ENCODE data around the gene DCTN5. TPM values are rescaled to one million over a fixed set of nuclear protein-coding genes. Genes with fewer than 3 reads are reported as not detected.

Gene DCTN5
- 62.8 and 64.1 TPM in 2 replicates for total RNA-seq

GRCh38 chr16:23640931-23641765 is at the start of gene DCTN5, which contains the start of gene PALB2:
Gene DCTN5, plus strand, starts transcription at chr16:23641466. Its CDS starts 77 bp downstream, at chr16:23641543.
Gene PALB2, minus strand, starts transcription at chr16:23641310. Its CDS starts 153 bp downstream, at chr16:23641157.
- H3K9me3 Mint-ChIP-seq = no peaks in the 10 kb centered on the region
- peak; percentile 94 for ATAC-seq (ENCODE audit: low read depth)

DNA sequence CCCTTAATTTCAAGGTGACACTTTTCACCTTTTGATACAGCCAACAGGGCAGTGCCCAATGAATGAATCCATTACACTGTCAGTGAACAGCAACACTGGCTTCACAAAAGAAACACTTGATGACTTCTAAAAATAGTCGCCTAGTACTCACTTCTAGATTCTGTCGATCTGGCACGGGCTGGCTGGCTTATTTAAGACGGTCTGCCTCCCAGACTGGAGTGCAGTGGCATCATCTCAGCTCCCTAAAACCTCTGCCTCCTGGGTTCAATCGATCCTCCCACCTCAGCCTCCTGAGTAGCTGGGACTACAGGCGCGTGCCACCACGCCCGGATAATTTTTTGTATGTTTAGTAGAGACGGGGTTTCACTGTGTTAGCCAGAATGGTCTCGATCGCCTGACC is 47.1 kb upstream of the DCTN5 start:
- no peaks in the 10 kb centered on the region for H3K27me3 Mint-ChIP-seq
- CTCF ChIA-PET = no interaction called here
- peaks cover 39% of the 10 kb centered on the region for H3K36me3 Mint-ChIP-seq (ENCODE audit: low read depth)
- POLR2A ChIA-PET = no interaction called here
- ATAC-seq (ENCODE audit: low read depth) (no peak), DNase-seq (no peak)
- no peak overlapping the region for H3K4me3 Mint-ChIP-seq
- peaks cover 28% of the 10 kb centered on the region for H3K4me1 Mint-ChIP-seq
- no peaks in the 10 kb centered on the region for H3K9me3 Mint-ChIP-seq
- no peak overlapping the region for H3K27ac Mint-ChIP-seq
- TF ChIP-seq, protein P1, sequence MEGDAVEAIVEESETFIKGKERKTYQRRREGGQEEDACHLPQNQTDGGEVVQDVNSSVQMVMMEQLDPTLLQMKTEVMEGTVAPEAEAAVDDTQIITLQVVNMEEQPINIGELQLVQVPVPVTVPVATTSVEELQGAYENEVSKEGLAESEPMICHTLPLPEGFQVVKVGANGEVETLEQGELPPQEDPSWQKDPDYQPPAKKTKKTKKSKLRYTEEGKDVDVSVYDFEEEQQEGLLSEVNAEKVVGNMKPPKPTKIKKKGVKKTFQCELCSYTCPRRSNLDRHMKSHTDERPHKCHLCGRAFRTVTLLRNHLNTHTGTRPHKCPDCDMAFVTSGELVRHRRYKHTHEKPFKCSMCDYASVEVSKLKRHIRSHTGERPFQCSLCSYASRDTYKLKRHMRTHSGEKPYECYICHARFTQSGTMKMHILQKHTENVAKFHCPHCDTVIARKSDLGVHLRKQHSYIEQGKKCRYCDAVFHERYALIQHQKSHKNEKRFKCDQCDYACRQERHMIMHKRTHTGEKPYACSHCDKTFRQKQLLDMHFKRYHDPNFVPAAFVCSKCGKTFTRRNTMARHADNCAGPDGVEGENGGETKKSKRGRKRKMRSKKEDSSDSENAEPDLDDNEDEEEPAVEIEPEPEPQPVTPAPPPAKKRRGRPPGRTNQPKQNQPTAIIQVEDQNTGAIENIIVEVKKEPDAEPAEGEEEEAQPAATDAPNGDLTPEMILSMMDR (IDR thresholded peaks at IDR 0.05) = no peak
- intact Hi-C loops (cut with micrococcal nuclease) = no loop called here

More at GRCh38 chr16:23640931-23641765, at the start of gene DCTN5, which contains the start of gene PALB2:
- ChIA-PET CTCF (no interaction called here), POLR2A (interaction anchor here (0.6 to 1.7 kb wide), 4 partner anchors 10 to 483 kb away, joined by 3 to 5 read pairs (median 4); no protein-coding TSS in a partner anchor)
- H3K4me3 Mint-ChIP-seq = peak within 1 kb of the TSS; percentile 98
- TF ChIP-seq, protein P1 (IDR thresholded peaks at IDR 0.05) = no peak
- DNase-seq = peak; percentile 81
- intact Hi-C loops (cut with micrococcal nuclease) = loop anchor here (1.0 to 10.0 kb wide), 8 partner anchors 29 to 1088 kb away; partner anchors contain the start of genes EARS2, NDUFAB1, PLK1 and RBBP6
- H3K36me3 Mint-ChIP-seq (ENCODE audit: low read depth) = peaks cover 40% of the 10 kb centered on the region
- no peaks in the 10 kb centered on the region for H3K27me3 Mint-ChIP-seq
- peaks cover 37% of the 10 kb centered on the region for H3K4me1 Mint-ChIP-seq
- peak within 1 kb of the TSS; percentile 97 for H3K27ac Mint-ChIP-seq

GRCh38 chr16:23595246-23595950 is 45.9 kb upstream of the DCTN5 start:
- ATAC-seq (ENCODE audit: low read depth) = no peak
- no peaks in the 10 kb centered on the region for H3K9me3 Mint-ChIP-seq

DNA sequence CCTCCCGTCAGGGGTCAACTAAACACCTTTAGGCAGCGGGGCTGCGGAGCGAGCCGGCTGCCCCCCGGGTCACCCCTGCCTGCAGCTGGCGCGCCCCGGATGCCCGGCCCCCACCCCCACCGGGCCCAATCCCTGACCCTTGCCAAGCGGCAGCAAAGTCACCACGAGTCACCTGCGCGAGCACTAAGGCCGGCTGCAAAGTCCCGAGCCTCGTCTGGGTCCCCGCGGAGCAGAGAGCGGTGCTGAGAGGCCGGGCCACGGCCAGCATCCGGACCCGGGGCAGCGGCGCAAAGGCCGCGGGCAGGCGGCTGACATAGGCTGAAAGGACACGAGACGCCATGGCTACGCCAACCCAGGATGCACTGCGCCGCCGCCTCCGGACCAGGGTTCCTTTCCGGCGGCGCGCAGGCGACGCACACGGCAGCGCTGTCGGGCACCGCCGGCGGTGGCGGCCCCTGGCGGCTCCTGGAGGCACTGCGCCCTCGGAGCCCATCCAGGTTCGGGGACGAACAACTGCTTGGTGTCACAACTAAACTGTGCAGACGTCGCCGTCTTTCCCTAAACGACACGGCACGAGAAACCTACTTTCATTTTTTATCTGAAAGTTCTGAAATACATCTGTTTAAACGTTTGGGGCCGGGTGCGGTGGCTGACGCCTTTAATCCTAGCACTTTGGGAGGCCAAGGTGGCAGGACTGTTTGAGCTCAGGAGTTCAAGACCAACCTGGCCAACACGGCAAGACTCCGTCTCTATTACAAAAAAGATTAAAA is 45.1 kb upstream of the DCTN5 start, which contains the start of gene NDUFAB1:
Gene NDUFAB1, minus strand, starts transcription at position 366 of the 770 bp plus-strand sequence. Its CDS starts 26 bp downstream, at position 340.
- DNase-seq (peak; percentile 95), ATAC-seq (ENCODE audit: low read depth) (peak; percentile 99)
- Mint-ChIP-seq H3K27ac (peak within 1 kb of the TSS; percentile 65), H3K4me1 (peaks cover 28% of the 10 kb centered on the region), H3K9me3 (no peaks in the 10 kb centered on the region), H3K4me3 (peak within 1 kb of the TSS; percentile 88), H3K36me3 (ENCODE audit: low read depth) (peaks cover 28% of the 10 kb centered on the region), H3K27me3 (no peaks in the 10 kb centered on the region)
- POLR2A ChIA-PET = interaction anchor here (0.9 to 2.1 kb wide), 5 partner anchors 15 to 89 kb away, joined by 3 to 15 read pairs (median 5); partner anchors contain the start of genes DCTN5, EARS2, PALB2 and UBFD1
- TF ChIP-seq, protein P1 (IDR thresholded peaks at IDR 0.05) = peak; percentile 89
- CTCF ChIA-PET = interaction anchor here (1.0 to 2.9 kb wide), 14 partner anchors 8 to 161 kb away, joined by 3 to 28 read pairs (median 4); partner anchors contain the start of genes COG7, EARS2, GGA2 and UBFD1
- intact Hi-C loops (cut with micrococcal nuclease) = loop anchor here (1.0 to 2.0 kb wide), 5 partner anchors 39 to 414 kb away; partner anchors contain the start of genes COG7, DCTN5, EARS2 and PALB2

More at GRCh38 chr16:23595246-23595950, 45.9 kb upstream of the DCTN5 start:
- POLR2A ChIA-PET = interaction anchor here (2.1 kb wide), 1 partner anchor 38 kb away, joined by 15 read pairs; the partner anchor contains the start of genes EARS2 and UBFD1
- DNase-seq = no peak
- Mint-ChIP-seq H3K27me3 (no peaks in the 10 kb centered on the region), H3K4me1 (peaks cover 28% of the 10 kb centered on the region), H3K36me3 (ENCODE audit: low read depth) (peaks cover 31% of the 10 kb centered on the region), H3K27ac (no peak overlapping the region), H3K4me3 (peak overlapping the region; percentile 88)
- TF ChIP-seq, protein P1 (IDR thresholded peaks at IDR 0.05) = no peak
- CTCF ChIA-PET = no interaction called here
- intact Hi-C loops (cut with micrococcal nuclease) = no loop called here

Measured in activated B cell treated with CpG ODN at 0.5 μM for 24 hours (primary cell).